HG02938 (cell line): ENCODE results near the gene NOA1.
"Not testable (repeated sequence)": the region's sequence is repeated elsewhere in the genome, so short reads cannot be mapped to it uniquely, and the experiment has no call there.

Experiments
- ATAC-seq: cut with Tn5 transposase; IDR thresholded peaks from one replicate; pipeline ENCODE4 v1.9.1; 2021; ENCODE audit warnings: mild to moderate bottlenecking, moderate library complexity; ENCODE audit not compliant: unreplicated experiment

Gene NOA1

DNA sequence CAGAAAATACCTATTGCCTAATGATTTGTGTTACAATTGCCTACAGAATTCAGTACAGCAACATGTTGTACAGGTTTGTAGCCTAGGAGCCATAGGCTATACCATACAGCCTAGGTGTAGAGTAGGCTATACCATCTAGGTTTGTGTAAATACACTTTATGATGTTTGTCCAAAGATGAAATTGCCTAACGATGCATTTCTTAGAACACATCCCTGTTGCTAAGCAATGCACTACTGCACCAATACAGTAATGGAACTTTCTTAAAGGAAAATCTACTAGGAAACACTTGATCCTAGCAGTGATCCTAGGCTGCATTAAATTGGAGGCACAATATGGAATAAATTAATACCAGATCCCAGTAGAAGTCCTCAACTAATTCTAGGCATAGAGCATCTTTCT is 18.3 kb downstream of the NOA1 start:
- no peak for ATAC-seq

- no peak for ATAC-seq
These were observed 19.3 kb downstream of the NOA1 start for GRCh38 chr4:56958111-56958517.

GRCh38 chr4:56953680-56954520 is 23.5 kb downstream of the NOA1 start:
- ATAC-seq = no peak

DNA sequence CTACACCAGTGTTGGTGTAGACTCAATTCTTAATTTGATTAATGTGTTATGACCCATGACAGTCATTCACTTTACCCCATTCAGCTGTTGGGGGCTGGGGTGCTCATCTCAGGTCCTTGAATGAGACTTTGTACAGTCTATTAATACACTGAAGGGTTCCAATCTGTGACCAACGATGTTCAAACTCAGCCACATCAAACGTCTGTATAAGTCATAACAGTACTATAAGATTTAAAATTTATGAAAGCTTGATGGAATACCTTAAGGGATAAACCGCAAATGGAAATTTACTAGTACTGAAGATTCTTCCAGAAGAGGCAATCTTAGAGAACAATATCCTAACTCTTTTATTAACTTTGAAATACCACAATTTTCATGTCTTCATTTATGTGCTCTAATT is 36.0 kb downstream of the NOA1 start:
- ATAC-seq = no peak

- no peak for ATAC-seq
These were observed 36.4 kb downstream of the NOA1 start for GRCh38 chr4:56940971-56941370.

GRCh38 chr4:56940403-56940802 is 37.0 kb downstream of the NOA1 start:
- no peak for ATAC-seq

DNA sequence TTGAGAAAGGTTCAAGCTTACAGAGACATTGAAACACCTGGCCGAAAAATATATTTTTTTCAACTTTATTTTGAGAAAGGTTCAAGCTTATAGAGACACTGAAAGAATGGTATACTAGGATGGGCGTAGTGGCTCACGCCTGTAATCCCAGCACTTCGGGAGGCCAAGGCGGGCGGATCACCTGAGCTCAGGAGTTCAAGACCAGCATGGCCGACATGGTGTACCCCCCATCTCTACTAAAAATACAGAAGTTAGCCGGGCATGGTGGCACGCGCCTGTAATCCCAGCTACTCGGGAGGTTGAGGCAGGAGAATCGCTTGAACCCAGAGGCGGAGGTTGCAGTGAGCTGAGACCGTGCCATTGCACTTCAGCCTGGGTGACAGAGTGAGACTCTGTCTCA is 37.6 kb downstream of the NOA1 start:
- ATAC-seq = not testable (repeated sequence)

- ATAC-seq = no peak
These were observed 40.1 kb downstream of the NOA1 start for GRCh38 chr4:56937262-56937661.

DNA sequence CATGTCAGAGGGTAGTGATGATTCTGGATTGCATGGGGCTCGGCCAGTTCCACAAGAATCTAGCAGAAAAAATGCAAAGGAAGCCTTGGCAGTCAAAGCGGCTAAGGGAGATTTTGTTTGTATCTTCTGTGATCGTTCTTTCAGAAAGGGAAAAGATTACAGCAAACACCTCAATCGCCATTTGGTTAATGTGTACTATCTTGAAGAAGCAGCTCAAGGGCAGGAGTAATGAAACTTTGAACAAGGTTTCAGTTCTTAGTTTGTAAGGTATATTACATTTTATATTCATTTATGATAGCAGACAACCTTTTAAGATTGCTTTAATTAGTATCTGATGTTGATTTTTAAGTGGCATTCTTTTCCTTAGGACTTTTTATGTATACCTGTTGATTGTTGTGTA is 45.5 kb downstream of the NOA1 start:
- ATAC-seq = no peak

DNA sequence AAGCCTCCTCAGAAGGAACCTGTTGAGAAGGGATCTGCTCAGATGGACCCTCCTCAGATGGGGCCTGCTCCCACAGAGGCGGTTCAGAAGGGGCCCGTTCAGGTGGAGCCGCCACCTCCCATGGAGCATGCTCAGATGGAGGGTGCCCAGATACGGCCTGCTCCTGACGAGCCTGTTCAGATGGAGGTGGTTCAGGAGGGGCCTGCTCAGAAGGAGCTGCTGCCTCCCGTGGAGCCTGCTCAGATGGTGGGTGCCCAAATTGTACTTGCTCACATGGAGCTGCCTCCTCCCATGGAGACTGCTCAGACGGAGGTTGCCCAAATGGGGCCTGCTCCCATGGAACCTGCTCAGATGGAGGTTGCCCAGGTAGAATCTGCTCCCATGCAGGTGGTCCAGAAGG is 46.8 kb downstream of the NOA1 start:
- no peak for ATAC-seq

DNA sequence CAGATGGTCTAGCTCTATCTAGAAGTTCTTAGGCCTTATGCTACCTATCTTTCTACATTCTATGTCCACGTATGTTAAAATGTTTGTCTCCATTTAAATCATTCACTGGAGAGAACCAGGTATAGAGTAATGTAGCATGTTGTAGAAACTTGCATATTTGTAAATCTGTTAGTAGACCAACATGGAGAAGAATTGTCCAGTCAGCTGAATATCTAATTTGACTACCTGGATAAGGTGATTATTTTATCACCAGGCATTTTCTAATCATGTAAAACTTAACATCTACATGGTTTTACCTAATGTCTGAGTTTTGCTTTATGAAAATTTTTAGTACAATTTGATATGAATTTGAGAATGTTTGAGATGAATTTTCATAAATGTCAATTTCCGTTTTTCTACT is 50.2 kb downstream of the NOA1 start:
- ATAC-seq = no peak

DNA sequence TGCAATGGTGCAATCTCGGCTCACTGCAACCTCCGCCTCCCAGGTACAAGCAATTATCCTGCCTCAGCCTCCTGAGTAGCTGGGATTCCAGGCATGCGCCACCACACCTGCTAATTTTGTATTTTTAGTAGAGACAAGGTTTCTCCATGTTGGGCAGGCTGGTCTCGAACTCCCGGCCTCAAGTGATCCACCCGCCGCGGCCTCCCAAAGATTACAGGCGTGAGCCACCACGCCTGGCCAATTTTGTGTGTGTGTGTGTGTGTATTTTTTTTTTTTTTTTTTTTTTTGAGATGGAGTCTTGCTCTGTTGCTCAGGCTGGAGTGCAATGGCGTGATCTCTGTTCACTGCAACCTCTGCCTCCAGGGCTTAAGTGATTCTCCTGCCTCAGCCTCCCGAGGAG is 62.4 kb downstream of the NOA1 start:
- ATAC-seq = not testable (repeated sequence)

- ATAC-seq = no peak
These were observed 63.1 kb downstream of the NOA1 start for GRCh38 chr4:56914336-56914735.
